Endothelial cell of umbilical vein (primary cell): ENCODE results near the gene PSG1. TPM values are rescaled to one million over a fixed set of nuclear protein-coding genes. Genes with fewer than 3 reads are reported as not detected.
"Not testable (repeated sequence)": the region's sequence is repeated elsewhere in the genome, so short reads cannot be mapped to it uniquely, and the experiment has no call there.

Source experiments
- BruUV-seq: library from RNA; stranded (reverse); fragments of 400-500 nt; replicated peaks from 2 replicates; lab custom pipeline; 2021; lab: Mats Ljungman, UMichigan
- CTCF ChIA-PET: fragments of 300-600, 350-600 bp; sonication (Branson Sonifier 250); formaldehyde crosslinking; loops from one replicate; lab custom pipeline; 2021; ENCODE audit warnings: antibody characterized with exemption, inconsistent platforms; lab: Charles Lee
- POLR2A ChIA-PET: fragments of 300-600, 350-600 bp; sonication (Branson Sonifier 250); formaldehyde crosslinking; loops from one replicate; lab custom pipeline; 2021; ENCODE audit warnings: antibody characterized with exemption, inconsistent platforms; lab: Charles Lee
- DNase-seq: peaks from one replicate; pipeline ENCODE4 v3.0.0-alpha.2; 2011; ENCODE audit warnings: low read depth, low spot score
- FAIRE-seq: peaks from 2 replicates; lab custom pipeline; 2011; peaks lifted over from hg19 to GRCh38; lab: Jason Lieb, UNC
- H2AFZ ChIP-seq: 2 replicates; pipeline ENCODE4 v1.6.0; 2012; ENCODE audit warnings: low read depth, low read length, control low read depth, inconsistent platforms
- H3K27ac ChIP-seq: 2 replicates; pipeline ENCODE4 v1.5.1; 2011; ENCODE audit warnings: low read depth, mild to moderate bottlenecking, control low read depth, low read length, moderate library complexity; ENCODE audit not compliant: insufficient read depth
- H3K27me3 ChIP-seq, 2 experiments: 2 replicates each; pipeline versions ENCODE4 v1.6.0 to v1.6.1; 2011; ENCODE audit warnings: low read length in 2 of 2, mixed read lengths in 1 of 2; ENCODE audit not compliant: control insufficient read depth in 2 of 2, insufficient read depth in 2 of 2
- H3K36me3 ChIP-seq, 2 experiments: 2 replicates in 1 of 2; 3 replicates in 1 of 2; pipeline ENCODE4 v1.5.1; 2011; ENCODE audit warnings: low read length in 2 of 2, mild to moderate bottlenecking in 1 of 2, moderate library complexity in 1 of 2; ENCODE audit not compliant: control insufficient read depth in 2 of 2, insufficient read depth in 2 of 2; ENCODE audit errors: extremely low read depth in 1 of 2
- H3K4me1 ChIP-seq: 3 replicates; pipeline ENCODE4 v1.5.1; 2011; ENCODE audit warnings: mild to moderate bottlenecking, low read length; ENCODE audit not compliant: control insufficient read depth, insufficient read depth; ENCODE audit errors: extremely low read depth
- H3K4me2 ChIP-seq: 2 replicates; pipeline ENCODE4 v1.6.1; 2011; ENCODE audit warnings: low read length, control low read depth, mixed read lengths; ENCODE audit not compliant: insufficient read depth
- H3K4me3 ChIP-seq, 3 experiments: fragments of 200-600 bp in 1 of 3; sonication (generic), shearing (Covaris generic) in 1 of 3; replicated peaks in 1 of 3; 2 replicates each; pipeline ENCODE4 v1.5.1; 2011 to 2016; ENCODE audit warnings: control low read depth in 3 of 3, low read length in 3 of 3, mild to moderate bottlenecking in 2 of 3, inconsistent platforms in 1 of 3, low read depth in 1 of 3, moderate library complexity in 1 of 3; ENCODE audit not compliant: insufficient read depth in 1 of 3
- H3K79me2 ChIP-seq: 2 replicates; pipeline ENCODE4 v1.6.0; 2012; ENCODE audit warnings: low read length, inconsistent platforms; ENCODE audit not compliant: control insufficient read depth, insufficient read depth
- H3K9ac ChIP-seq: replicated peaks from 2 replicates; pipeline ENCODE3; 2011; ENCODE audit warnings: low read length, control low read depth; ENCODE audit not compliant: insufficient read depth; ENCODE audit errors: extremely low read depth
- H3K9me1 ChIP-seq: replicated peaks from 3 replicates; pipeline ENCODE4 v1.6.0; 2011; ENCODE audit warnings: mild to moderate bottlenecking, low read length; ENCODE audit not compliant: control insufficient read depth, insufficient read depth; ENCODE audit errors: extremely low read depth
- H3K9me3 ChIP-seq: replicated peaks from 2 replicates; pipeline ENCODE4 v1.5.1; 2012; ENCODE audit warnings: low read length, inconsistent platforms; ENCODE audit not compliant: control insufficient read depth, insufficient read depth
- H4K20me1 ChIP-seq: replicated peaks from 2 replicates; pipeline ENCODE3; 2011; ENCODE audit warnings: mild to moderate bottlenecking, low read length; ENCODE audit not compliant: control insufficient read depth, insufficient read depth; ENCODE audit errors: extremely low read depth
- dilution Hi-C: fragments of 300-500 bp; cut with MboI; formaldehyde crosslinking; loops from one replicate; pipeline ENCODE4 v1.15.0; 2019; ENCODE audit warnings: low sequenced_read_pairs; ENCODE audit not compliant: extremely low pct_ligation_motif_present
- intact Hi-C: fragments of 100-400 bp; cut with micrococcal nuclease; formaldehyde crosslinking; loops from one replicate; pipeline ENCODE4 v1.10.0; 2022
- polyA plus RNA-seq, 4 experiments: library from polyadenylated mRNA; depleted of rRNA in 3 of 4; stranded (reverse) in 3 of 4; unstranded in 1 of 4; fragments of >200 nt; gene quantifications; 2 replicates each; pipeline versions ENCODE4 v1.2.1 to v1.2.3, GENCODE V29; 2011 to 2012; ENCODE audit warnings: missing spikeins in 1 of 4
- total RNA-seq: library from RNA; stranded (reverse); gene quantifications from 2 replicates; pipeline ENCODE4 v1.2.3, GENCODE V29; 2021

Gene PSG1
- total and polyA plus RNA-seq, 2 donors (not counting 3 experiments of a cell fraction or from before 2014, with no cell fraction given), result not detected

- H3K9me1 ChIP-seq, H3K9me3 ChIP-seq, H3K4me3 ChIP-seq, H4K20me1 ChIP-seq, dilution Hi-C loops, H3K9ac ChIP-seq, H3K4me1 ChIP-seq, DNase-seq, H3K79me2 ChIP-seq, H2AFZ ChIP-seq, H3K27ac ChIP-seq, CTCF ChIA-PET, intact Hi-C loops, H3K27me3 ChIP-seq, FAIRE-seq, BruUV-seq, H3K4me2 ChIP-seq, POLR2A ChIA-PET, H3K36me3 ChIP-seq: not testable (repeated sequence)
Observed at GRCh38 chr19:42911731-42912130, 32.2 kb upstream of the PSG1 start.

- intact Hi-C loops, H2AFZ ChIP-seq, H3K9me3 ChIP-seq, DNase-seq, H3K4me2 ChIP-seq, H3K79me2 ChIP-seq, H3K36me3 ChIP-seq, CTCF ChIA-PET, H3K27me3 ChIP-seq, H3K4me3 ChIP-seq, POLR2A ChIA-PET, dilution Hi-C loops, BruUV-seq, H3K4me1 ChIP-seq, H4K20me1 ChIP-seq, FAIRE-seq, H3K9ac ChIP-seq, H3K9me1 ChIP-seq, H3K27ac ChIP-seq: not testable (repeated sequence)
Observed at GRCh38 chr19:42906162-42906561, 26.6 kb upstream of the PSG1 start.

- H4K20me1 ChIP-seq, H3K4me3 ChIP-seq, H3K4me2 ChIP-seq, CTCF ChIA-PET, DNase-seq, dilution Hi-C loops, H3K36me3 ChIP-seq, H3K9ac ChIP-seq, H3K4me1 ChIP-seq, H3K9me1 ChIP-seq, POLR2A ChIA-PET, FAIRE-seq, H3K79me2 ChIP-seq, H3K9me3 ChIP-seq, H3K27ac ChIP-seq, H3K27me3 ChIP-seq, intact Hi-C loops, BruUV-seq, H2AFZ ChIP-seq: not testable (repeated sequence)
Observed at GRCh38 chr19:42900561-42900960, 21.0 kb upstream of the PSG1 start.

GRCh38 chr19:42899674-42900073, 20.2 kb upstream of the PSG1 start:
- H3K4me1 ChIP-seq, H3K4me2 ChIP-seq, H3K36me3 ChIP-seq, H3K9me1 ChIP-seq, DNase-seq, H3K79me2 ChIP-seq, FAIRE-seq, intact Hi-C loops, BruUV-seq, H3K27me3 ChIP-seq, POLR2A ChIA-PET, H3K9me3 ChIP-seq, H3K4me3 ChIP-seq, CTCF ChIA-PET, H3K27ac ChIP-seq, dilution Hi-C loops, H3K9ac ChIP-seq, H2AFZ ChIP-seq, H4K20me1 ChIP-seq: not testable (repeated sequence)
